ENCODE measurements around the gene NR2E3.

DNA sequence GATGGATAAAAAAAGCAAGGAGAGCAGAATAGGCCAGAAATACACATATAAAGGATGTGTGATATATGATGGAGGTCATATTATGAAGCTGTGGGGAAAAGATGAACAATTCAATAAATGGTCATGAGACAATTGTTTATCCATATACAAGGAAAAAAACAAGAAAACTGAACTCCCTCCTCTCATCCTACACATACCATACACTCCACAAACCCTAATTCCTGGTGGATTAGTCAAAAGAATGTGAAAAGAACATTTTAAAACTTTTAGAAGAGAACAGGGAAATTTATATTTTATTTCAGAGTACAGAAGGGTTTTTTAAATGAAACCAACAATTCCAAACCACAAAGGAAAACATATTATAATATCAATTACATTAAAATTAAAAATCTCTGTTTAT, 34.5 kb upstream of the NR2E3 start:
- no peak for TF ChIP-seq CTCF (conservative IDR thresholded peaks at IDR 0.05 in 1 of 2, IDR thresholded peaks at IDR 0.05 in 1 of 2; ENCODE audit: extremely low read depth in 1 of 2, insufficient read depth in 1 of 2, low read depth in 1 of 2, low read length in 2 of 2)
- no peak for TF ChIP-seq EZH2 (IDR thresholded peaks at IDR 0.05; ENCODE audit: borderline replicate concordance, low read length)

Measured in mammary epithelial cell (primary cell).